Effector CD8-positive, alpha-beta T cell (primary cell): ENCODE results near the gene ANO6.

Experiments used
- DNase-seq: peaks from one replicate; lab custom pipeline; 2025; lab: John Stamatoyannopoulos, UW

Gene ANO6

DNA sequence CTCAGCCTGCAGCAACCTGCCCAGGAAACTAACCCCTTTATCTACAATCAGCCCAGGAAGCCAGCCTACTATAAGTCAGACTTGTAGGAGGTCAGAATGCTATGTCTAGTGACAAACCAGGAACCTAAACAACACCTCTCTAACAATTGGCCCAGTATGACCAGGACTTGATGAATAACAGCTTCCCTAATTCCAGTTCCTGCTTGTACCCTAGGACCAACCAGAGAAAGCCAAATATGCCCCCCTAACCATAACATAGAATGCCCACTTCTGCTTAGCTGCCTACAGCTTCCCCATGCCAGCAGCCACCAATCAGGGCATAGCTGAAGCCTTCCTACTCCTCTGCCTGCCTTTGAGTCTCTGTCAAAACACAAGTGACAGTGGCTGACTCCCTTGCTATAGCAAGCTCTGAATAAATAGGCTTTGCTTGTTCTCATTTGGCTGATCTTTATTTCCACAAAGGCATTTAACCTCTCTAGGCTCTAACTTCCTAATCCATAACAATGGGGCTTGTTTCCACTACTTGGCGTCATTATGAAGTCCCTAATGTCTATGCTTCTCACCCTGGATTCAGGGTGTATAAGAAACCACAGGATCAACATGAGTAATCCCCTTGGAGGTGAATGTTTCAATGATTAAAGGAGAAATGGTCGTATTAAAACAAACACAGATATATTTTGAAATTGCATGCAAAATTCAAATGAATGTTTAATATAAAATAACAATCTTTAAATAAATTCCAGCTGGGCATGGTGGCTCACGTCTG, 220.2 kb downstream of the ANO6 start:
- no peak for DNase-seq

GRCh38 chr12:45439039-45439438, 223.1 kb downstream of the ANO6 start:
- no peak for DNase-seq

GRCh38 chr12:45446013-45446412, 230.1 kb downstream of the ANO6 start:
- no peak for DNase-seq

DNA sequence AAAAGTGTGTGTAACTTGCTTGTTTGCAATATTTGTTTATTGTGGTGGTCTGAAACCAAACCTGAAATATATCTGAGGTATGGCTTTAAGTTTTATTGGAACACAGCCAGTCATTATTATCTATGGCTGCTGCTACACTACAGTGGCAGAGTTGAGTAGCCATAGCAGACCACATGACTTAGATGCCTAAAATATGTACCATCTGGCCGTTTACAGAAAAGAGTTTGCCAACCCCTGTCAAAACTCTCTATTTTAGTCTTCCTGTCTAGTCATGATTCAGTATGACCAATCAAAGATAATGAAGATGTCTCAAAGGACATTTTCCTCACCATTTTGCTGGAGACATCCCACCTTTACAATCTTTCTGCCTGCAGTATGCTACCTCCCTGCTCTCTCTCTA, 242.3 kb downstream of the ANO6 start:
- no peak for DNase-seq

DNA sequence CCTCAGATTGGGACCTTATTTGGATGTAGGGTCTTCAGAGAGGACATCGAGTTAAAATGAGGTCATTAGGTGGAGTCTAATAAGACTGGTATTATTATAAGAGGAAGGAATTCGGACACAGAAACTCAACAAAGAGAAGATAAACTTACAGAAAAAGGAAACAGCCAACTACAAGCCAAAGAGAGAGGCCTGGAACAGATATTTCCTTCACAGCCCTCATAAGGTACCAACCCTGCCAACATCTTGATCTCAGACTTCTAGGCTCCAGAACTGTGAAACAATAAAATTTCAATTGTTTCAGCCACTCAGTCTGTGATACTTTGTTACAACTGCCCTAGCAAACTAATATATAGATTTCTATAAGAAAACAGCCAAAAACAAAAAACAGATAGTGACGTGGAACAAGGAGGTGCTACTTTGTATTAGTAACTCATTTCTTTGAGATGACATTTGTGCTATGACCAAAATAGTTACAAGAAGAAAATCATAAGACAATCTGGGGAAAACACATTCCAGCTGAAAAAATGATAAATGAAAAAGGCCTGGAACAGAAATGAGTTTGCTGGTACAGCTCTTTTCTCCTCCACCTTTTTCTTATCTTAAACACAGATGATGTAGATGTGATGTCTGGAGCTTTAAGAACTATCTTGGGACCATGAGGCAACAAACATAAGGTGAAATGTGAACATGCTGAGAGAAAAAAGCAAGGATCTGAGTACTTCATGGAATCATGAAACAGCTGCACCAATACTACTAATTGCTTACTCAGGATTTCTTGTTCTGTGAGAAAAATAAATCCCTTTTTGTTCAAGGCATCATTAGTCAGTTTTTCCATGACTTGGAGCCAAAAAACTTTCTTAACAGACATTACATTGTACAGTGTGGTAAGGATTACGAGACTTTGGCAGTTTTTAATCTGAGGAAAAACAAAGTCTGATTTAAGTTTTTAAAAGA, 243.2 kb downstream of the ANO6 start:
- no peak for DNase-seq

DNA sequence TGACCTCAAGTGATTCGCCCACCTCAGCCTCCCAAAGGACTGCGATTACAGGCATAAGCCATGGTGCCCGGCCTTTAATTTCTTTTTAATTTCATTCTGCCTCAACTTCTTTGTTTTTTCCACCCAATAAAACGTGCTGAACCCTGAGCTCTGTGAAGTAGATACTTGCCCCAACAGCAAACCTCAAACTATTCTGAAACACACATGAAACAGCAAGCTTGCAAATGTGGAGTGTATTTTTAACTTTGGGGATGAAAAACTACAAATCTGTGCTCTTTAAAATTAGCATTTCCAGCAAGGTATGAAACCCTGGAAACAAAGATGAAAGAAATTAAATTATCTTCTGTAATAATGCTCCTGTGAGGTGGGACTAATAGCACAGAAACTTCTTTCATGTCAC, 246.6 kb downstream of the ANO6 start:
- DNase-seq, result no peak

DNA sequence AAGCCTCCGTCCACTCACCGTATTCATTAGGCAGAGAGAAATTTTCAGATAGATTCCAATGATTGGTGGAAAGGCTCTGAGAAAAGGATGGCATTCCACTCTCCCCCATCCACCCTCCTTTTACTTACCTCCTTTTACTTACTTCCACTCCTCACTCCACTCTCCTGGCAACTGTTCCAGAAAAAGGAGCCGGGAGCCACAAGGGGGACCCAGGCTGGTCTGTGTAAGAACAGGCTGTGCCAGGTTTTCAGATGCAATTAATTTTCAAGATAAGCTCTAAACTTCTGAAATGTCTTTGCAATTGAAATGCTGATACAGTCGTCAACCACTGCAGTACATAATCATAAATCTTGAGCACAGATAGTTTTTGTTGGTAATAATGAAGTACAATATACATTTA, 248.8 kb downstream of the ANO6 start:
- DNase-seq, result no peak

DNA sequence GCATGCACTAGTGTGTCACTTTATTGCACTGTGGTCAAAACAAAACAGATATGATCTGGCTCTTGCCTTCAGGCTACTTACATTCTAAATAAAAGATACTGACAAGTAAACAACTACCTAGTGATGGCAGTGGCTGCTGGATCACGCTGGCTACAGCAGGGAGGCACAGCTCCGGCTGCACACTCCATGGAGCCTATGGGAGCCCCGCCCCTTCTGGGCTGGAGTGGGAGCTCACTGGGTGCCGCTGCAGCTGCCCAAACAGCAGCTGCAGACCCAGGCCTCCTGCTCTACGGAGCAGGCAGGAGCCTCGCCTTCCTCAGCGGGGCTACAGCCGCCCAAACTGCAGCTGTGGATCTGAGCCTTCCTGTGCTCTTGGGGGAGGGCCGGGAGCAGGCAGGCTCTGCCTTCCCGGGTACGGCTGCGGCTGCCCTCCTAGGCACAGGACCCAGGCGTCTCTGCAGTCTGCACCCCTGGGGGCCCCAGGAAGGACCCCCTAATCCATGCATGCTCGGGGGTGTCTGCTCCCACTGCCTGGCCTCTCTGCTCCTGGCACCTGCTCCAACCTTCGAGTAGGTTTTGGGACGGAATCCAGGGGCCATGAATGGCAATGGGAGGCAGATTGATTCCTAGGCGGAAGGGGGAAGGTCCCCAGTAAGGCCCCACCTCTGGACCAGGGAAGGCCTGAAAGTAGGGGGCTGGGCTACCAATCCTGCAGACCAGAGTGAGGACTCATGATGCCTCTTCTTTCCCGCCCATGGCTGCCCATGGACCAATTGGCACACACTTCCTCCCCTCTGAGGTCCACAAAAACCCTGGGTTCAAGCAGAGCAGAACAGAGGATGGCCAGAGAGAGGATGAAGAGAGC, 253.1 kb downstream of the ANO6 start:
- DNase-seq, result no peak

GRCh38 chr12:45469902-45470301, 254.0 kb downstream of the ANO6 start:
- no peak for DNase-seq

DNA sequence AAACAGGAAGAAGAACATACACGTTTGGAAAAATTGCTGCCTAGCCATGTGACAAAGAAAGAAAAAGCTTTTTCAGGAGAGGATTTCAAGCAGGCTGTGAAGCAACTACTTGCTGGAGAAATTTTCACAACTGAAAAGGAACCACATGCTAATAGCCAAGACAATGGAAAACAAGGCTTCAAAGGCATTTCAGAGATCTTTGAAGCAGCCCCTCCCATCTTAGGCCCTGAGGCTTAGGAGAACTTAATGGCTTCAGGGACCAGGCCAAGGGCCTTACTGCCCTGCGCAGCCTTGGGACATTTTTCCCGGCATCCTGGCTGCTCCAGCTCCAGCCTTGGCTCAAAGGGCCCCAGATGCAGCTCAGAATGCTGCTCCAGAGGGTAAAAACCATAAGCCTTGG, 257.7 kb downstream of the ANO6 start:
- no peak for DNase-seq

- DNase-seq, result no peak
These were observed 259.7 kb downstream of the ANO6 start for GRCh38 chr12:45475594-45475993.

DNA sequence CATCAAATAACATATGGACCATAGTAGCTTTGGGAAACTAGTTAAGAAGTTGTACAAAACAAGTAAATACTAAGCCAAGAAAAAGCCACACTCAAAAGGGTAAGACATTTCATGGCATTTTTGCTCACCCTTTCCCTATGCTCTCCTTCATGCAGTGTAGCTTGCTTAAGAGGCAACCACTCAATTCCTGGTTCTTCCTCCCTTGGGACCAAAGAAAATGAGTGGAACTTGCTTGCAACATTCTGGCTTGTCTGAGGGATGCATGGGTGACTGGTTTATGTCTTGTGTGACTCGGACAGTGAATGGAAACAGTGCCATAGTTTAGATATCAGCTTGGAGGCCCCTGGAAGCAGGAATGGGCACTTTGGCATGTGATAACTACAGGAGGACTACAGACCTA, 261.6 kb downstream of the ANO6 start:
- DNase-seq, result no peak

DNA sequence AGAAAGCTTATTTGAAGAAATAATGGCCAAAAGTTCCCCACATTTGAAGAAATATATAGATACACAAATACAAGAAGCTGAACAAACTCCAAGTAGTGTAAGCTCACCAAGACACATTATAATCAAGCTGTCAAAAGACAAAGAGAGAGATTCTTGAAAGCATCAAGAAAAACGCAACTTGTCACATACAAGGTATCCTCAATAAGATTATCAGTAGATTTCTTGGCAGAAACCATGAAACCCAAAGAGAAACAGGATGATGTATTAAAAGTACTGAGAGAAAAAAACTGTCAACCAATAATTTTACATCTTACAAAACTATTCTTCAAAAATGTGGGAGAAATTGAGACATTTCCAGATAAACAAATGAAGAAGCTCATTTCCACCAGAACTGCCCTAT, 263.0 kb downstream of the ANO6 start:
- no peak for DNase-seq

DNA sequence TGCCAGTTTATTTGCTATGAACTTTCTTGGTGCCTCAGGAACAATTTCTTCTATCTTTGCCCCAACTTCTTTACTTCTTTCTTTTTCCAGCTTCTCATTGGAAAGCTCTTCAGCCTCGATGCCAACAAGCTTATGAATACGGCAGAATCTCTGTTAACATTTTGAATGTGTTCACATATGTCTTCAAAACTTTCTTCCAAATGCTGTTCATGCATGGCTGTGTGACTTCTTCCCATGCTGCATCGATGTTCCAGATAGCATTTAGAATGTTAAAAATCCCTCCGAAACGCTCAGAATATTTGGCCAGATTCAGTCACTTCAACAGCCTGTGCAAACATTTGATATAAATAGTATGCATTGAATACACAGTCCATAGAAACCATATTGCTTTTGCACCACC, 265.9 kb downstream of the ANO6 start:
- DNase-seq, result no peak

DNA sequence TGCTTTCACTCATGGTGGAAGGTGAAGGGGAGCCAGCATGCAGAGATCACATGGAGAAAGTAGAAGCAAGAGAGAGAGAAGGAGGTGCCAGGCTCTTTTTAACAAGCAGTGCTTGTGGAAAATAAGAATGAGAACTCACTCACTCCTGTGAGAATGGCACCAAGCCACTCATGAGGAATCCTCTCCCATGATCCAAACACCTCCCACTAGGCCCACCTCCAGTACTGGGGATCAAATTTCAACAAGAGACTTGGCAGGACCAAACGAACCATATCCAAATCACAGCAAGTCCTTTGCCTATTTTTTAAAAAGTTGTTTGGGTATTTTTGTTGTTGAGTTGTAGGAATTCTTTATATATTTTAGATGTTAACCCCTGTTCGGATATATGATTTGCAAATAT, 267.7 kb downstream of the ANO6 start:
- no peak for DNase-seq
